A549 (cell line): ENCODE data around the gene GAMT. TPM values are rescaled to one million over a fixed set of nuclear protein-coding genes. Genes with fewer than 3 reads are reported as not detected.

Experiments
- ATAC-seq, 2 experiments: fragments of 200-7000 bp in 1 of 2; fragments of >200 bp in 1 of 2; cut with Nextera tagmentation in 1 of 2; cut with Tn5 transposase in 1 of 2; 3 replicates each; pipeline versions ENCODE4 v1.8.0 to v1.9.1; 2018 to 2020; ENCODE audit warnings: mild to moderate bottlenecking in 1 of 2, moderate library complexity in 1 of 2
- CTCF ChIA-PET: fragments of 300-600 bp; sonication (Branson Sonifier 250); formaldehyde crosslinking; extraction: SDS; loops from one replicate; lab custom pipeline; 2021; ENCODE audit warnings: antibody characterized with exemption, inconsistent platforms; lab: Yijun Ruan, JAX
- POLR2A ChIA-PET: fragments of 350-600 bp; formaldehyde crosslinking; extraction: SDS; loops from one replicate; lab custom pipeline; 2021; ENCODE audit warnings: antibody characterized with exemption, inconsistent platforms; lab: Yijun Ruan, JAX
- DNase-seq, 2 experiments: peaks; one replicate each; pipeline versions ENCODE4 v3.0.0 to v3.0.0-alpha.2; 2011 to 2016; ENCODE audit warnings: low read depth in 1 of 2, low spot score in 1 of 2
- FAIRE-seq: peaks from 2 replicates; lab custom pipeline; 2011; peaks lifted over from hg19 to GRCh38; lab: Jason Lieb, UNC
- H3K27ac ChIP-seq, 2 experiments: fragments of >200 bp; sonication (Bioruptor Twin); formaldehyde crosslinking; 3 replicates each; pipeline ENCODE4 v1.5.1; 2016 to 2017
- H3K4me1 ChIP-seq: fragments of >200 bp; sonication (Bioruptor Twin); formaldehyde crosslinking; 3 replicates; pipeline ENCODE4 v1.6.1; 2016
- H3K4me2 ChIP-seq: fragments of >200 bp; sonication (Bioruptor Twin); formaldehyde crosslinking; 3 replicates; pipeline ENCODE4 v1.6.1; 2016
- H3K4me3 ChIP-seq: fragments of >200 bp; sonication (Bioruptor Twin); formaldehyde crosslinking; 3 replicates; pipeline ENCODE4 v1.5.1; 2016
- H3K9me3 ChIP-seq: fragments of >200 bp; sonication (Bioruptor Twin); formaldehyde crosslinking; 3 replicates; pipeline ENCODE4 v1.6.1; 2016
- ATOH8 ChIP-seq: fragments of 250-450 bp; sonication (Bioruptor Pico); IDR thresholded peaks from 2 replicates; pipeline ENCODE4 v1.5.0; 2020; ENCODE audit warnings: low read depth, mild to moderate bottlenecking, moderate library complexity
- BCL3 ChIP-seq: fragments of >200 bp; sonication (Bioruptor Twin); formaldehyde crosslinking; IDR thresholded peaks from 3 replicates; pipeline ENCODE4 v1.6.1; 2016
- CEBPB ChIP-seq, 2 experiments: fragments of >200 bp in 1 of 2; sonication (Bioruptor Twin) in 1 of 2; formaldehyde crosslinking in 1 of 2; IDR thresholded peaks; 2 replicates each; pipeline ENCODE4 v1.6.1; 2012 to 2016
- CTCF ChIP-seq: fragments of >200 bp; sonication (Bioruptor Twin); formaldehyde crosslinking; IDR thresholded peaks from 3 replicates; pipeline ENCODE4 v1.5.1; 2016
- E2F6 ChIP-seq: IDR thresholded peaks from 2 replicates; pipeline ENCODE4 v1.6.1; 2012; ENCODE audit warnings: low read depth, borderline replicate concordance
- EHF ChIP-seq: fragments of 250-450 bp; sonication (Bioruptor Pico); IDR thresholded peaks from 2 replicates; pipeline ENCODE4 v1.5.0; 2020; ENCODE audit warnings: mild to moderate bottlenecking
- EHMT2 ChIP-seq: fragments of 200-600 bp; sonication (generic); IDR thresholded peaks from 2 replicates; pipeline ENCODE4 v1.6.1; 2016; ENCODE audit warnings: antibody characterized with exemption, low read depth, mild to moderate bottlenecking, moderate library complexity
- ELK1 ChIP-seq: fragments of 150-350 bp; IDR thresholded peaks from 2 replicates; pipeline ENCODE4 v1.6.1; 2014; ENCODE audit warnings: low read depth, mild to moderate bottlenecking, low read length
- ESRRA ChIP-seq: fragments of 150-350 bp; IDR thresholded peaks from 2 replicates; pipeline ENCODE4 v1.6.1; 2014; ENCODE audit warnings: mild to moderate bottlenecking, low read length, borderline replicate concordance
- FOSB ChIP-seq: fragments of 250-450 bp; sonication (Bioruptor Pico); IDR thresholded peaks from 2 replicates; pipeline ENCODE4 v1.5.0; 2020; ENCODE audit warnings: mild to moderate bottlenecking, moderate library complexity
- FOXS1 ChIP-seq: fragments of 250-450 bp; sonication (Bioruptor Pico); IDR thresholded peaks from 2 replicates; pipeline ENCODE4 v1.5.0; 2020; ENCODE audit warnings: mild to moderate bottlenecking, moderate library complexity
- GATA3 ChIP-seq: IDR thresholded peaks from 2 replicates; pipeline ENCODE4 v1.6.1; 2012; ENCODE audit warnings: borderline replicate concordance
- HDAC2 ChIP-seq: fragments of 200-600 bp; sonication (generic); IDR thresholded peaks from 2 replicates; pipeline ENCODE4 v1.6.1; 2016
- HES2 ChIP-seq: fragments of >200 bp; sonication (Bioruptor Twin); formaldehyde crosslinking; IDR thresholded peaks from 2 replicates; pipeline ENCODE4 v1.6.1; 2016
- HEYL ChIP-seq: fragments of 250-450 bp; sonication (Bioruptor Pico); IDR thresholded peaks from 2 replicates; pipeline ENCODE4 v1.8.0; 2021; ENCODE audit warnings: mild to moderate bottlenecking, moderate library complexity
- HMGXB4 ChIP-seq: fragments of 250-450 bp; sonication (Bioruptor Pico); IDR thresholded peaks from 2 replicates; pipeline ENCODE4 v1.5.0; 2021; ENCODE audit warnings: mild to moderate bottlenecking, moderate library complexity, borderline replicate concordance
- HOXA7 ChIP-seq: fragments of 250-450 bp; sonication (Bioruptor Pico); IDR thresholded peaks from 2 replicates; pipeline ENCODE4 v1.5.0; 2020; ENCODE audit warnings: mild to moderate bottlenecking, moderate library complexity
- KDM1A ChIP-seq: fragments of 200-600 bp; sonication (generic); IDR thresholded peaks from 2 replicates; pipeline ENCODE4 v1.6.1; 2016; ENCODE audit warnings: low read depth, mild to moderate bottlenecking
- MAX ChIP-seq: IDR thresholded peaks from 2 replicates; pipeline ENCODE4 v1.6.1; 2012
- MAZ ChIP-seq: fragments of 150-350 bp; IDR thresholded peaks from 2 replicates; pipeline ENCODE4 v1.6.1; 2014; ENCODE audit warnings: antibody characterized with exemption, low read depth, low read length, borderline replicate concordance
- MYC ChIP-seq: IDR thresholded peaks from 2 replicates; pipeline ENCODE4 v1.6.1; 2012; ENCODE audit warnings: mild to moderate bottlenecking, inconsistent platforms, low read length, improper control_type of control experiment, borderline replicate concordance
- POLR2A ChIP-seq: IDR thresholded peaks from 2 replicates; pipeline ENCODE4 v1.6.1; 2012; ENCODE audit warnings: mild to moderate bottlenecking, low read length
- POLR2AphosphoS2 ChIP-seq: conservative IDR thresholded peaks from 2 replicates; pipeline ENCODE4 v1.6.1; 2012; ENCODE audit warnings: low read length, improper control_type of control experiment, inconsistent platforms
- RARB ChIP-seq: fragments of 250-450 bp; sonication (Bioruptor Pico); IDR thresholded peaks from 2 replicates; pipeline ENCODE4 v1.8.0; 2021; ENCODE audit warnings: mild to moderate bottlenecking, moderate library complexity
- RFX5 ChIP-seq: fragments of 450-650 bp; IDR thresholded peaks from 2 replicates; pipeline ENCODE4 v1.7.1; 2014; ENCODE audit warnings: antibody characterized with exemption, mild to moderate bottlenecking, moderate library complexity
- SREBF2 ChIP-seq: fragments of 450-650 bp; IDR thresholded peaks from 2 replicates; pipeline ENCODE4 v1.6.1; 2014; ENCODE audit warnings: mild to moderate bottlenecking, moderate library complexity
- ZC3H11A ChIP-seq: fragments of 450-650 bp; IDR thresholded peaks from 2 replicates; pipeline ENCODE4 v1.6.1; 2014; ENCODE audit warnings: antibody characterized with exemption, mild to moderate bottlenecking
- ZSCAN20 ChIP-seq: fragments of 250-450 bp; sonication (Bioruptor Pico); IDR thresholded peaks from 2 replicates; pipeline ENCODE4 v1.8.0; 2022; ENCODE audit warnings: mild to moderate bottlenecking, moderate library complexity
- WGBS: methylation state at CpG from one replicate; pipeline ENCODE4 v1.1.6; 2017; ENCODE audit errors: missing lambda C conversion rate; 5-methylcytosine and 5-hydroxymethylcytosine counted together
- polyA plus RNA-seq, 4 experiments: library from polyadenylated mRNA; depleted of rRNA in 3 of 4; stranded (reverse); fragments of >200 nt; fragmentation: RNase III in 1 of 4; extraction: RNeasy Plus Mini Kit Qiagen cat#74134 plus additional on column Dnase treatment in 1 of 4; gene quantifications; 2 replicates in 3 of 4; 3 replicates in 1 of 4; pipeline ENCODE4 v1.2.3, GENCODE V29; 2011 to 2017

The GAMT gene
- polyA plus RNA-seq, 2 of the 4 experiments (the other 2 are of a cell fraction): 13.6 to 26.0 TPM

- peaks cover 20% of the 10 kb centered on the region for H3K4me1 ChIP-seq
- H3K4me2 ChIP-seq: peak overlapping the region; percentile 62
- FAIRE-seq (no peak), ATAC-seq (no peak), DNase-seq (no peak)
- ChIA-PET POLR2A (no interaction called here), CTCF (interaction anchor here (0.7 to 1.9 kb wide), 5 partner anchors 10 to 145 kb away, joined by 3 to 5 read pairs (median 3); no protein-coding TSS in a partner anchor)
- TF ChIP-seq CEBPB (IDR thresholded peaks at IDR 0.05) (no peak), ELK1 (no peak), HOXA7 (CRISPR knock-in tag) (no peak), BCL3 (no peak), FOXS1 (no peak), RARB (CRISPR knock-in tag) (no peak), EHMT2 (no peak), POLR2AphosphoS2 (no peak), CTCF (no peak), ESRRA (no peak), HMGXB4 (no peak), ATOH8 (no peak), KDM1A (no peak)
- H3K4me3 ChIP-seq: no peak overlapping the region
- H3K27ac ChIP-seq: peak overlapping the region; percentile 55 to 99; a peak in 5 of 6 replicates
- whole genome bisulfite sequencing: 69% methylated on average over 8 of the region's 8 CpGs
- no peaks in the 10 kb centered on the region for H3K9me3 ChIP-seq
These were observed 36.3 kb upstream of the GAMT start for GRCh38 chr19:1437609-1438008.

- CTCF ChIA-PET: interaction anchor here (1.0 kb wide), 1 partner anchor 18 kb away, joined by 4 read pairs; no protein-coding TSS in a partner anchor
- H3K4me2 ChIP-seq: no peak overlapping the region
- WGBS: 93% methylated on average over 21 of the region's 21 CpGs
These were observed 34.1 kb upstream of the GAMT start for GRCh38 chr19:1435378-1435989.

More at GRCh38 chr19:1435378-1435989, 34.1 kb upstream of the GAMT start:
- Histone ChIP-seq H3K4me3 (no peak overlapping the region), H3K9me3 (no peaks in the 10 kb centered on the region), H3K27ac (no peak overlapping the region), H3K4me1 (peaks cover 8% of the 10 kb centered on the region)
- ATAC-seq (no peak), FAIRE-seq (no peak), DNase-seq (no peak)
- POLR2A ChIA-PET: no interaction called here
- TF ChIP-seq MYC (no peak), HES2 (no peak), HDAC2 (no peak), ZSCAN20 (CRISPR knock-in tag) (no peak), SREBF2 (no peak), POLR2A (no peak), MAX (no peak), CTCF (no peak), HEYL (CRISPR knock-in tag) (no peak), FOSB (CRISPR knock-in tag) (no peak), POLR2AphosphoS2 (no peak), EHF (CRISPR knock-in tag) (no peak), RFX5 (no peak), MAZ (no peak), ZC3H11A (no peak), GATA3 (no peak), E2F6 (no peak)
